Measurements from ENCODE around the gene NLK.

GRCh38 chr17:28118362-28118761, 75.9 kb downstream of the NLK start:
- TF ChIP-seq CTCF (IDR thresholded peaks at IDR 0.05) (no peak), POLR2AphosphoS5 (IDR thresholded peaks at IDR 0.05) (no peak)

Data from sigmoid colon (tissue), 4 donors.